GM23338 (cell line): ENCODE measurements around the gene OTUD3.
"Not testable (repeated sequence)": the region's sequence is repeated elsewhere in the genome, so short reads cannot be mapped to it uniquely, and the experiment has no call there.

ENCODE experiments used
- CREB1 ChIP-seq: fragments of 250-450 bp; sonication (Bioruptor Pico); IDR thresholded peaks from 2 replicates; pipeline ENCODE4 v1.5.0; 2020; ENCODE audit warnings: low read depth, mild to moderate bottlenecking, moderate library complexity
- ETS1 ChIP-seq: IDR thresholded peaks from 2 replicates; pipeline ENCODE4 v1.6.1; 2016; ENCODE audit warnings: antibody characterized with exemption
- EZH2 ChIP-seq: fragments of 200-600 bp; sonication (generic); IDR thresholded peaks from one replicate; pipeline ENCODE4 v1.8.0; 2017; ENCODE audit warnings: antibody characterized with exemption, mild to moderate bottlenecking, low read depth; ENCODE audit not compliant: unreplicated experiment
- NANOG ChIP-seq: IDR thresholded peaks from 2 replicates; pipeline ENCODE4 v1.6.1; 2016; ENCODE audit warnings: antibody characterized with exemption, borderline replicate concordance
- POLR2AphosphoS5 ChIP-seq: IDR thresholded peaks from 2 replicates; pipeline ENCODE4 v1.6.1; 2016; ENCODE audit warnings: antibody characterized with exemption, low read depth
- REST ChIP-seq: IDR thresholded peaks from one replicate; pipeline ENCODE4 v1.6.1; 2018; ENCODE audit warnings: antibody characterized with exemption; ENCODE audit not compliant: unreplicated experiment
- TF ChIP-seq, protein P1 (sequence below), 2 experiments: fragments of 200-600 bp in 1 of 2; sonication (generic) in 1 of 2; conservative IDR thresholded peaks; 2 replicates each; pipeline versions ENCODE4 v1.5.1 to v1.6.1; 2016 to 2017; ENCODE audit warnings: antibody characterized with exemption in 2 of 2, low read depth in 2 of 2, mild to moderate bottlenecking in 2 of 2, moderate library complexity in 1 of 2
- TF ChIP-seq, protein P2 (sequence below): fragments of 250-450 bp; sonication (Bioruptor Pico); IDR thresholded peaks from 2 replicates; pipeline ENCODE4 v1.5.0; 2020; ENCODE audit warnings: mild to moderate bottlenecking, moderate library complexity

DNA sequence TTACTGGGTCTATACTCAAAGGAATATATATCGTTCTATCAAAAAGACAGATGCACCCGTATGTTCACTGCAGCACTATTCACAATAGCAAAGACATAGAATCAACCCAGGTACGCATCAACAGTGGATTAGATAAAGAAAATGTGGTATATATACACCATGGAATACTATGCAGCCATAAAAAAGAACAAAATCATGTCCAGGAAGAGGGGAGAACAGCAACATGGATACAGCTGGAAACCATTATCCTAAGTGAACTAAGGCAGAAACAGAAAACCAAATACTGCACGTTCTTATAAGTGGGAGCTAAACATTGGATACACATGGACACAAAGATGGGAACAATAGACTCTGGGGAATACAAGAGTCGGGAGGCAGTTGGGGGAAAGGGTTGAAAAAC lies 1.4 kb upstream of the OTUD3 start:
- TF ChIP-seq, protein P1, sequence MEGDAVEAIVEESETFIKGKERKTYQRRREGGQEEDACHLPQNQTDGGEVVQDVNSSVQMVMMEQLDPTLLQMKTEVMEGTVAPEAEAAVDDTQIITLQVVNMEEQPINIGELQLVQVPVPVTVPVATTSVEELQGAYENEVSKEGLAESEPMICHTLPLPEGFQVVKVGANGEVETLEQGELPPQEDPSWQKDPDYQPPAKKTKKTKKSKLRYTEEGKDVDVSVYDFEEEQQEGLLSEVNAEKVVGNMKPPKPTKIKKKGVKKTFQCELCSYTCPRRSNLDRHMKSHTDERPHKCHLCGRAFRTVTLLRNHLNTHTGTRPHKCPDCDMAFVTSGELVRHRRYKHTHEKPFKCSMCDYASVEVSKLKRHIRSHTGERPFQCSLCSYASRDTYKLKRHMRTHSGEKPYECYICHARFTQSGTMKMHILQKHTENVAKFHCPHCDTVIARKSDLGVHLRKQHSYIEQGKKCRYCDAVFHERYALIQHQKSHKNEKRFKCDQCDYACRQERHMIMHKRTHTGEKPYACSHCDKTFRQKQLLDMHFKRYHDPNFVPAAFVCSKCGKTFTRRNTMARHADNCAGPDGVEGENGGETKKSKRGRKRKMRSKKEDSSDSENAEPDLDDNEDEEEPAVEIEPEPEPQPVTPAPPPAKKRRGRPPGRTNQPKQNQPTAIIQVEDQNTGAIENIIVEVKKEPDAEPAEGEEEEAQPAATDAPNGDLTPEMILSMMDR (conservative IDR thresholded peaks at IDR 0.05; ENCODE audit: low read depth in 2 of 2), result not testable (repeated sequence)
- TF ChIP-seq POLR2AphosphoS5; NANOG; CREB1 (CRISPR knock-in tag); REST; EZH2; ETS1: not testable (repeated sequence)
- TF ChIP-seq, protein P2, sequence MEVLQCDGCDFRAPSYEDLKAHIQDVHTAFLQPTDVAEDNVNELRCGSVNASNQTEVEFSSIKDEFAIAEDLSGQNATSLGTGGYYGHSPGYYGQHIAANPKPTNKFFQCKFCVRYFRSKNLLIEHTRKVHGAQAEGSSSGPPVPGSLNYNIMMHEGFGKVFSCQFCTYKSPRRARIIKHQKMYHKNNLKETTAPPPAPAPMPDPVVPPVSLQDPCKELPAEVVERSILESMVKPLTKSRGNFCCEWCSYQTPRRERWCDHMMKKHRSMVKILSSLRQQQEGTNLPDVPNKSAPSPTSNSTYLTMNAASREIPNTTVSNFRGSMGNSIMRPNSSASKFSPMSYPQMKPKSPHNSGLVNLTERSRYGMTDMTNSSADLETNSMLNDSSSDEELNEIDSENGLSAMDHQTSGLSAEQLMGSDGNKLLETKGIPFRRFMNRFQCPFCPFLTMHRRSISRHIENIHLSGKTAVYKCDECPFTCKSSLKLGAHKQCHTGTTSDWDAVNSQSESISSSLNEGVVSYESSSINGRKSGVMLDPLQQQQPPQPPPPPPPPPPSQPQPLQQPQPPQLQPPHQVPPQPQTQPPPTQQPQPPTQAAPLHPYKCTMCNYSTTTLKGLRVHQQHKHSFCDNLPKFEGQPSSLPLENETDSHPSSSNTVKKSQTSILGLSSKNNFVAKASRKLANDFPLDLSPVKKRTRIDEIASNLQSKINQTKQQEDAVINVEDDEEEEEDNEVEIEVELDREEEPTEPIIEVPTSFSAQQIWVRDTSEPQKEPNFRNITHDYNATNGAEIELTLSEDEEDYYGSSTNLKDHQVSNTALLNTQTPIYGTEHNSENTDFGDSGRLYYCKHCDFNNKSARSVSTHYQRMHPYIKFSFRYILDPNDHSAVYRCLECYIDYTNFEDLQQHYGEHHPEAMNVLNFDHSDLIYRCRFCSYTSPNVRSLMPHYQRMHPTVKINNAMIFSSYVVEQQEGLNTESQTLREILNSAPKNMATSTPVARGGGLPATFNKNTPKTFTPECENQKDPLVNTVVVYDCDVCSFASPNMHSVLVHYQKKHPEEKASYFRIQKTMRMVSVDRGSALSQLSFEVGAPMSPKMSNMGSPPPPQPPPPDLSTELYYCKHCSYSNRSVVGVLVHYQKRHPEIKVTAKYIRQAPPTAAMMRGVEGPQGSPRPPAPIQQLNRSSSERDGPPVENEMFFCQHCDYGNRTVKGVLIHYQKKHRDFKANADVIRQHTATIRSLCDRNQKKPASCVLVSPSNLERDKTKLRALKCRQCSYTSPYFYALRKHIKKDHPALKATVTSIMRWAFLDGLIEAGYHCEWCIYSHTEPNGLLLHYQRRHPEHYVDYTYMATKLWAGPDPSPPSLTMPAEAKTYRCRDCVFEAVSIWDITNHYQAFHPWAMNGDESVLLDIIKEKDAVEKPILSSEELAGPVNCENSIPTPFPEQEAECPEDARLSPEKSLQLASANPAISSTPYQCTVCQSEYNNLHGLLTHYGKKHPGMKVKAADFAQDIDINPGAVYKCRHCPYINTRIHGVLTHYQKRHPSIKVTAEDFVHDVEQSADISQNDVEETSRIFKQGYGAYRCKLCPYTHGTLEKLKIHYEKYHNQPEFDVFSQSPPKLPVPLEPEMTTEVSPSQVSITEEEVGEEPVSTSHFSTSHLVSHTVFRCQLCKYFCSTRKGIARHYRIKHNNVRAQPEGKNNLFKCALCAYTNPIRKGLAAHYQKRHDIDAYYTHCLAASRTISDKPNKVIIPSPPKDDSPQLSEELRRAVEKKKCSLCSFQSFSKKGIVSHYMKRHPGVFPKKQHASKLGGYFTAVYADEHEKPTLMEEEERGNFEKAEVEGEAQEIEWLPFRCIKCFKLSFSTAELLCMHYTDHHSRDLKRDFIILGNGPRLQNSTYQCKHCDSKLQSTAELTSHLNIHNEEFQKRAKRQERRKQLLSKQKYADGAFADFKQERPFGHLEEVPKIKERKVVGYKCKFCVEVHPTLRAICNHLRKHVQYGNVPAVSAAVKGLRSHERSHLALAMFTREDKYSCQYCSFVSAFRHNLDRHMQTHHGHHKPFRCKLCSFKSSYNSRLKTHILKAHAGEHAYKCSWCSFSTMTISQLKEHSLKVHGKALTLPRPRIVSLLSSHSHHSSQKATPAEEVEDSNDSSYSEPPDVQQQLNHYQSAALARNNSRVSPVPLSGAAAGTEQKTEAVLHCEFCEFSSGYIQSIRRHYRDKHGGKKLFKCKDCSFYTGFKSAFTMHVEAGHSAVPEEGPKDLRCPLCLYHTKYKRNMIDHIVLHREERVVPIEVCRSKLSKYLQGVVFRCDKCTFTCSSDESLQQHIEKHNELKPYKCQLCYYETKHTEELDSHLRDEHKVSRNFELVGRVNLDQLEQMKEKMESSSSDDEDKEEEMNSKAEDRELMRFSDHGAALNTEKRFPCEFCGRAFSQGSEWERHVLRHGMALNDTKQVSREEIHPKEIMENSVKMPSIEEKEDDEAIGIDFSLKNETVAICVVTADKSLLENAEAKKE (CRISPR knock-in tag), result not testable (repeated sequence)
